H1 (cell line): Measurements from ENCODE around the gene ARSB. TPM values are rescaled to one million over a fixed set of nuclear protein-coding genes. Genes with fewer than 3 reads are reported as not detected.

ENCODE experiments used
- BACH1 ChIP-seq: IDR thresholded peaks from 2 replicates; pipeline ENCODE4 v1.6.1; 2012; ENCODE audit warnings: low read length, improper control_type of control experiment
- RFX5 ChIP-seq: IDR thresholded peaks from 2 replicates; pipeline ENCODE4 v1.6.1; 2011; ENCODE audit warnings: low read depth, low read length, improper control_type of control experiment, borderline replicate concordance
- SUZ12 ChIP-seq: fragments of 200-600 bp; sonication (generic); IDR thresholded peaks from 2 replicates; pipeline ENCODE4 v1.6.1; 2012; ENCODE audit warnings: mild to moderate bottlenecking, inconsistent platforms, low read length, moderate library complexity, mixed read lengths
- polyA plus RNA-seq, 7 experiments: library from polyadenylated mRNA; depleted of rRNA in 3 of 7; stranded (reverse) in 5 of 7; unstranded in 2 of 7; fragments of >200 nt in 5 of 7; fragments of 200-250 nt in 2 of 7; gene quantifications; 1 replicate in 5 of 7; 2 replicates in 1 of 7; 4 replicates in 1 of 7; pipeline versions ENCODE4 v1.2.1 to v1.2.3, GENCODE V29; 2011 to 2013; ENCODE audit warnings: missing spikeins in 2 of 7, mixed read lengths in 2 of 7
- total RNA-seq: library from RNA; stranded (reverse); fragmentation: NEBNext Ultra II Directional; extraction: Animal tissue kit (Norgen Biotek cat#: 25700); gene quantifications from 2 replicates; pipeline ENCODE4 v1.2.1, GENCODE V29; 2021

ARSB gene
- total and polyA plus RNA-seq, 2 of the 8 experiments (the other 6 are each of a cell fraction or from before 2014, with no cell fraction given), result 6.4 to 13.9 TPM

GRCh38 chr5:78972654-78973428, 12.3 kb downstream of the ARSB start (continued):
- TF ChIP-seq RFX5, result no peak
- no peak for TF ChIP-seq SUZ12
- TF ChIP-seq BACH1, result no peak
